Stimulated activated CD8-positive, alpha-beta memory T cell treated with anti-CD3 and anti-CD28 coated beads, Interleukin-7, amount 100 ng/mL, for 1 hour (primary cell): Measurements from ENCODE around the gene MAPKAPK5.
"Not testable (repeated sequence)": the region's sequence is repeated elsewhere in the genome, so short reads cannot be mapped to it uniquely, and the experiment has no call there.

Source experiments
- DNase-seq, 2 donors: peaks; one replicate each; pipeline ENCODE4 v3.0.0-alpha.2; 2020; ENCODE audit warnings: low read depth in 2 of 2

Gene MAPKAPK5

GRCh38 chr12:111827907-111828306, 14.1 kb upstream of the MAPKAPK5 start:
- no peak for DNase-seq

- no peak for DNase-seq
Observed at GRCh38 chr12:111828338-111828979, 13.6 kb upstream of the MAPKAPK5 start.

GRCh38 chr12:111829635-111830034, 12.4 kb upstream of the MAPKAPK5 start:
- not testable (repeated sequence) for DNase-seq

GRCh38 chr12:111834740-111835386, 7.2 kb upstream of the MAPKAPK5 start:
- DNase-seq, result not testable (repeated sequence)

GRCh38 chr12:111835531-111836181, 6.4 kb upstream of the MAPKAPK5 start:
- DNase-seq, result not testable (repeated sequence)

- DNase-seq, result no peak
Observed at GRCh38 chr12:111838353-111838752, 3.7 kb upstream of the MAPKAPK5 start.

GRCh38 chr12:111840807-111841206, 1.2 kb upstream of the MAPKAPK5 start:
- DNase-seq, result no peak

- DNase-seq, result no peak
Observed at GRCh38 chr12:111841236-111841749, 735 bp upstream of the MAPKAPK5 start.

- peak; percentile 2 to 4 for DNase-seq
Observed at GRCh38 chr12:111842556-111843396, 748 bp downstream of the MAPKAPK5 start.

- DNase-seq, result no peak
Observed at GRCh38 chr12:111846016-111846415, 4.0 kb downstream of the MAPKAPK5 start.

GRCh38 chr12:111850526-111850925, 8.5 kb downstream of the MAPKAPK5 start:
- DNase-seq, result no peak

- DNase-seq, result no peak
Observed at GRCh38 chr12:111858186-111858585, 16.2 kb downstream of the MAPKAPK5 start.

GRCh38 chr12:111858778-111859177, 16.8 kb downstream of the MAPKAPK5 start:
- DNase-seq, result no peak

- no peak for DNase-seq
Observed at GRCh38 chr12:111864913-111865312, 22.9 kb downstream of the MAPKAPK5 start.

GRCh38 chr12:111867531-111867930, 25.5 kb downstream of the MAPKAPK5 start:
- no peak for DNase-seq

GRCh38 chr12:111868676-111869588, 26.9 kb downstream of the MAPKAPK5 start:
- DNase-seq, result no peak

GRCh38 chr12:111869671-111870070, 27.6 kb downstream of the MAPKAPK5 start:
- no peak for DNase-seq

GRCh38 chr12:111870216-111870615, 28.2 kb downstream of the MAPKAPK5 start:
- DNase-seq, result no peak

- DNase-seq, result no peak
Observed at GRCh38 chr12:111870706-111871105, 28.7 kb downstream of the MAPKAPK5 start.

- DNase-seq, result no peak
Observed at GRCh38 chr12:111873113-111873512, 31.1 kb downstream of the MAPKAPK5 start.

- DNase-seq, result no peak
Observed at GRCh38 chr12:111881716-111882115, 39.7 kb downstream of the MAPKAPK5 start.
